HepG2 (cell line): ENCODE data around the gene KLHDC7A. TPM values are rescaled to one million over a fixed set of nuclear protein-coding genes. Genes with fewer than 3 reads are reported as not detected.

Experiments
- ATAC-seq: fragments of 200-7000 bp; cut with Tn5 transposase; 3 replicates; pipeline ENCODE4 v1.9.1; 2020; ENCODE audit warnings: mild to moderate bottlenecking, moderate library complexity
- BruUV-seq: library from RNA; stranded (reverse); fragments of 400-500 nt; replicated peaks from 2 replicates; lab custom pipeline; 2021; lab: Mats Ljungman, UMichigan
- CTCF ChIA-PET: fragments of 300-600 bp; formaldehyde crosslinking; extraction: SDS; loops from one replicate; lab custom pipeline; 2021; ENCODE audit warnings: low total read pairs, inconsistent platforms, low intra/inter-chr PET ratio; lab: Yijun Ruan, JAX
- POLR2A ChIA-PET: fragments of 350-600 bp; sonication (Branson Sonifier 250); formaldehyde crosslinking; loops from one replicate; lab custom pipeline; 2020; ENCODE audit warnings: antibody characterized with exemption, inconsistent platforms; lab: Yijun Ruan, JAX
- DNase-seq: peaks from one replicate; pipeline ENCODE4 v3.0.0-alpha.2; 2015; ENCODE audit warnings: low spot score
- FAIRE-seq: peaks from 3 replicates; lab custom pipeline; 2011; peaks lifted over from hg19 to GRCh38; lab: Jason Lieb, UNC
- H2AFZ ChIP-seq: one replicate; pipeline ENCODE4 v1.6.1; 2011; ENCODE audit warnings: low read length, inconsistent platforms
- H3K27ac ChIP-seq: fragments of 300-600 bp; 3 replicates; pipeline ENCODE4 v1.8.0; 2011; ENCODE audit warnings: mixed run types, mild to moderate bottlenecking, mixed read lengths, low read length, inconsistent platforms; ENCODE audit not compliant: insufficient read depth; ENCODE audit errors: extremely low read length
- H3K27me3 ChIP-seq, 2 experiments: fragments of 200-600 bp in 1 of 2; 2 replicates in 1 of 2; 3 replicates in 1 of 2; pipeline versions ENCODE4 v1.6.0 to v1.8.0; 2011; ENCODE audit warnings: low read length in 2 of 2, mild to moderate bottlenecking in 2 of 2, moderate library complexity in 2 of 2, inconsistent platforms in 1 of 2; ENCODE audit not compliant: insufficient read depth in 2 of 2, control insufficient read depth in 1 of 2
- H3K36me3 ChIP-seq, 2 experiments: fragments of 200-600 bp in 1 of 2; replicated peaks in 1 of 2; 2 replicates in 1 of 2; 3 replicates in 1 of 2; pipeline versions ENCODE4 v1.5.1 to v1.8.0; 2011; ENCODE audit warnings: low read length in 2 of 2, inconsistent platforms in 1 of 2; ENCODE audit not compliant: insufficient read depth in 2 of 2, control insufficient read depth in 1 of 2
- H3K4me1 ChIP-seq: 2 replicates; pipeline ENCODE4 v1.5.1; 2012; ENCODE audit warnings: low read length, inconsistent platforms; ENCODE audit not compliant: insufficient read depth
- H3K4me2 ChIP-seq: 2 replicates; pipeline ENCODE4 v1.6.0; 2011; ENCODE audit warnings: low read depth, low read length, inconsistent platforms
- H3K4me3 ChIP-seq, 3 experiments: fragments of 200-600 bp in 1 of 3; sonication (generic), shearing (Covaris generic) in 1 of 3; replicated peaks in 1 of 3; 2 replicates each; pipeline ENCODE4 v1.5.1; 2011 to 2016; ENCODE audit warnings: low read length in 3 of 3, inconsistent platforms in 2 of 3, low read depth in 2 of 3, mild to moderate bottlenecking in 2 of 3, control low read depth in 1 of 3, mixed read lengths in 1 of 3; ENCODE audit not compliant: insufficient read depth in 1 of 3
- H3K79me2 ChIP-seq: one replicate; pipeline ENCODE4 v1.6.1; 2011; ENCODE audit warnings: low read length, inconsistent platforms; ENCODE audit not compliant: insufficient read depth
- H3K9ac ChIP-seq: 2 replicates; pipeline ENCODE4 v1.6.0; 2011; ENCODE audit warnings: mild to moderate bottlenecking, low read depth, low read length, inconsistent platforms; ENCODE audit not compliant: insufficient read depth
- H3K9me3 ChIP-seq: 2 replicates; pipeline ENCODE4 v1.5.1; 2012; ENCODE audit warnings: mild to moderate bottlenecking, low read length
- H4K20me1 ChIP-seq: 2 replicates; pipeline ENCODE4 v1.6.0; 2011; ENCODE audit warnings: inconsistent platforms, mild to moderate bottlenecking, low read length, moderate library complexity; ENCODE audit not compliant: insufficient read depth
- HNRNPL ChIP-seq: fragments of 200-400 bp; formaldehyde crosslinking; IDR thresholded peaks from 2 replicates; pipeline ENCODE4 v1.6.1; 2017; ENCODE audit warnings: mild to moderate bottlenecking, low read depth, low read length
- RFX1 ChIP-seq: fragments of 450-650 bp; IDR thresholded peaks from 2 replicates; pipeline ENCODE4 v1.6.1; 2017
- SOX6 ChIP-seq, 2 experiments: fragments of 450-650 bp in 1 of 2; sonication (generic) in 1 of 2; formaldehyde crosslinking in 1 of 2; IDR thresholded peaks; 2 replicates each; pipeline versions ENCODE4 v1.4.0 to v1.6.1; 2017 to 2020; ENCODE audit warnings: antibody characterized with exemption in 1 of 2, mild to moderate bottlenecking in 1 of 2, missing genetic modification reagents in 1 of 2
- ZC3H13 ChIP-seq: sonication (generic); formaldehyde crosslinking; IDR thresholded peaks from 2 replicates; pipeline ENCODE4 v1.8.1; 2023; ENCODE audit warnings: mild to moderate bottlenecking, missing genetic modification reagents, moderate library complexity
- ZNF207 ChIP-seq: fragments of 450-650 bp; IDR thresholded peaks from 2 replicates; pipeline ENCODE4 v1.6.1; 2016; ENCODE audit warnings: antibody characterized with exemption, borderline replicate concordance
- WGBS: methylation state at CpG from one replicate; pipeline ENCODE4 v1.1.6; 2017; ENCODE audit warnings: low lambda C conversion rate; 5-methylcytosine and 5-hydroxymethylcytosine counted together
- in situ Hi-C: cut with HindIII; loops from 2 replicates; pipeline ENCODE4 v1.10.0; 2017; ENCODE audit warnings: low pct_unique_long_range_greater_than_20kb; ENCODE audit not compliant: extremely low pct_ligation_motif_present
- intact Hi-C: fragments of 100-400 bp; cut with micrococcal nuclease; formaldehyde crosslinking; loops from one replicate; pipeline ENCODE4 v1.10.0; 2022; ENCODE audit not compliant: unreplicated experiment
- polyA plus RNA-seq, 8 experiments: library from polyadenylated mRNA; depleted of rRNA in 3 of 8; stranded (reverse) in 7 of 8; unstranded in 1 of 8; fragments of >200 nt; fragmentation: Illumina TruSeq in 4 of 8; extraction: Trizol in 4 of 8; gene quantifications; 2 replicates each; pipeline versions ENCODE4 v1.2.1 to v1.2.3, GENCODE V29; 2011 to 2016; ENCODE audit warnings: low read depth in 4 of 8, missing spikeins in 1 of 8, mixed read lengths in 1 of 8; ENCODE audit not compliant: insufficient read depth in 1 of 8
- total RNA-seq, 5 experiments: library from RNA; depleted of rRNA; stranded (reverse); fragments of >200 nt; fragmentation: Illumina TruSeq; extraction: Trizol; gene quantifications; 2 replicates each; pipeline ENCODE4 v1.2.3, GENCODE V29; 2016; ENCODE audit warnings: low read depth in 1 of 5
- TF ChIP-seq, protein P1 (sequence below): sonication (generic); IDR thresholded peaks from 2 replicates; pipeline ENCODE4 v1.6.1; 2016; ENCODE audit warnings: low read depth, borderline replicate concordance
- TF ChIP-seq, protein P2 (sequence below): IDR thresholded peaks from 2 replicates; pipeline ENCODE4 v1.6.1; 2016; ENCODE audit warnings: missing compliant biosample characterization, missing genetic modification reagents, borderline replicate concordance
- TF ChIP-seq, protein P3 (sequence below): fragments of 450-650 bp; IDR thresholded peaks from 2 replicates; pipeline ENCODE4 v1.6.1; 2017; ENCODE audit warnings: mild to moderate bottlenecking
- TF ChIP-seq, protein P4 (sequence below): sonication (generic); formaldehyde crosslinking; IDR thresholded peaks from 2 replicates; pipeline ENCODE4 v1.5.0; 2020; ENCODE audit warnings: missing genetic modification reagents

KLHDC7A gene
- total and polyA plus RNA-seq, 2 of the 13 experiments (the other 11 are each of a cell fraction or from before 2014, with no cell fraction given), result 0.15 to 1.8 TPM

DNA sequence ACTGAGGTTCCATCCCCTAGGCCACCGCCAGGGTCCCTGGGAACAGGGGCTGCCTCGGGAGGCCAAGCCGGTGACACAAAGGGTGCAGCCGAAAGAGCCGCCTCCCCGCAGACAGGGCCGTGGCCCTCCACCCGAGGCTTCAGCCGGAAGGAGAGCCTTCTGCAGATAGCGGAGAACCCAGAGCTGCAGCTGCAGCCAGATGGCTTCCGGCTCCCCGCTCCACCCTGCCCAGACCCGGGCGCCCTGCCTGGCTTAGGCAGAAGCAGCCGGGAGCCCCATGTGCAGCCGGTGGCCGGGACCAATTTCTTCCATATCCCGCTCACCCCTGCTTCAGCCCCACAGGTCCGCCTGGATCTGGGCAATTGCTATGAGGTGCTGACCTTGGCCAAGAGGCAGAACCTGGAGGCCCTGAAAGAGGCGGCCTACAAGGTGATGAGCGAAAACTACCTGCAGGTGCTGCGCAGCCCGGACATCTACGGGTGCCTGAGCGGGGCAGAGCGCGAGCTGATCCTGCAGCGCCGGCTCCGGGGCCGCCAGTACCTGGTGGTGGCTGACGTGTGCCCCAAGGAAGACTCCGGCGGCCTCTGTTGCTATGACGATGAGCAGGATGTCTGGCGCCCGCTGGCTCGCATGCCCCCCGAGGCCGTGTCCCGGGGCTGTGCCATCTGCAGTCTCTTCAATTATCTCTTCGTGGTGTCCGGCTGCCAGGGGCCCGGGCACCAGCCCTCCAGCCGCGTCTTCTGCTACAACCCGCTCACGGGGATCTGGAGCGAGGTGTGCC, 1.4 kb downstream of the KLHDC7A start:
- Histone ChIP-seq H3K36me3 (no peaks in the 10 kb centered on the region), H3K9ac (no peak overlapping the region), H3K27ac (no peak overlapping the region), H4K20me1 (no peaks in the 10 kb centered on the region), H3K9me3 (no peaks in the 10 kb centered on the region), H3K4me3 (peak overlapping the region in 1 of 3 experiments; percentile 68; a peak in 1 of 6 replicates), H2AFZ (no peak overlapping the region), H3K79me2 (no peaks in the 10 kb centered on the region), H3K27me3 (no peaks in the 10 kb centered on the region), H3K4me2 (peak overlapping the region; percentile 86; the same call in 1 of the 2 replicates)
- ChIA-PET CTCF (no interaction called here), POLR2A (interaction anchor here (1.7 kb wide), 1 partner anchor 18 kb away, joined by 10 read pairs; no protein-coding TSS in a partner anchor)
- DNase-seq (no peak), ATAC-seq (no peak)
- 95% methylated on average over 16 of the region's 49 CpGs for WGBS
- in situ Hi-C loops, result no loop called here
- peak; percentile 35; the same call in 1 of the 2 replicates for TF ChIP-seq RFX1
- TF ChIP-seq, protein P1, sequence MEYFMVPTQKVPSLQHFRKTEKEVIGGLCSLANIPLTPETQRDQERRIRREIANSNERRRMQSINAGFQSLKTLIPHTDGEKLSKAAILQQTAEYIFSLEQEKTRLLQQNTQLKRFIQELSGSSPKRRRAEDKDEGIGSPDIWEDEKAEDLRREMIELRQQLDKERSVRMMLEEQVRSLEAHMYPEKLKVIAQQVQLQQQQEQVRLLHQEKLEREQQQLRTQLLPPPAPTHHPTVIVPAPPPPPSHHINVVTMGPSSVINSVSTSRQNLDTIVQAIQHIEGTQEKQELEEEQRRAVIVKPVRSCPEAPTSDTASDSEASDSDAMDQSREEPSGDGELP, result no peak
- TF ChIP-seq, all 625 proteins: peak for 1
- intact Hi-C loops, result no loop called here
- peaks cover 60% of the 10 kb centered on the region for H3K4me1 ChIP-seq
- BruUV-seq, result no TSS peak
- FAIRE-seq, result no peak

DNA sequence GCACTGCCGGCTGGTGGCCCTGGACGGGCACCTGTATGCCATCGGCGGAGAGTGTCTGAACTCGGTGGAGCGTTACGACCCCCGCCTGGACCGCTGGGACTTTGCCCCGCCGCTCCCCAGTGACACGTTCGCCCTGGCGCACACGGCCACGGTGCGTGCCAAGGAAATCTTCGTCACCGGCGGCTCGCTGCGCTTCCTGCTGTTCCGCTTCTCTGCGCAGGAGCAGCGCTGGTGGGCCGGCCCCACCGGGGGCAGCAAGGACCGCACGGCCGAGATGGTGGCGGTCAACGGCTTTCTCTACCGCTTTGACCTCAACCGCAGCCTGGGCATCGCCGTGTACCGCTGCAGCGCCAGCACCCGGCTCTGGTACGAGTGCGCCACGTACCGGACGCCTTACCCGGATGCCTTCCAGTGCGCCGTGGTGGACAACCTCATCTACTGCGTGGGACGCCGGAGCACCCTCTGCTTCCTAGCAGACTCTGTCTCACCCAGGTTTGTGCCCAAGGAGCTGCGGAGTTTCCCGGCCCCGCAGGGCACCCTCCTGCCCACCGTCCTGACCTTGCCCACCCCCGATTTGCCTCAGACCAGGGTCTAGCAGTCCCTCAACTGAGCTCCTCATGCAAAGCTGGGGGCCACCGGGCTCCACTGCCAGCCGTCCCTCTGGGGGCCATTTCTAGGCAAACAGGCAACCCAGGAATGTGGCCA, 2.1 kb downstream of the KLHDC7A start:
- no peak for ATAC-seq
- WGBS, result 97% methylated on average over 36 of the region's 57 CpGs
- TF ChIP-seq ZC3H13 (no peak), SOX6 (IDR thresholded peaks at IDR 0.05) (no peak), SOX6 (CRISPR knock-in tag; IDR thresholded peaks at IDR 0.05) (no peak), HNRNPL (no peak), ZNF207 (no peak)
- TF ChIP-seq, protein P2, sequence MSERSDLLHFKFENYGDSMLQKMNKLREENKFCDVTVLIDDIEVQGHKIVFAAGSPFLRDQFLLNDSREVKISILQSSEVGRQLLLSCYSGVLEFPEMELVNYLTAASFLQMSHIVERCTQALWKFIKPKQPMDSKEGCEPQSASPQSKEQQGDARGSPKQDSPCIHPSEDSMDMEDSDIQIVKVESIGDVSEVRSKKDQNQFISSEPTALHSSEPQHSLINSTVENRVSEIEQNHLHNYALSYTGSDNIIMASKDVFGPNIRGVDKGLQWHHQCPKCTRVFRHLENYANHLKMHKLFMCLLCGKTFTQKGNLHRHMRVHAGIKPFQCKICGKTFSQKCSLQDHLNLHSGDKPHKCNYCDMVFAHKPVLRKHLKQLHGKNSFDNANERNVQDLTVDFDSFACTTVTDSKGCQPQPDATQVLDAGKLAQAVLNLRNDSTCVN (CRISPR knock-in tag), result no peak
- TF ChIP-seq, protein P3, sequence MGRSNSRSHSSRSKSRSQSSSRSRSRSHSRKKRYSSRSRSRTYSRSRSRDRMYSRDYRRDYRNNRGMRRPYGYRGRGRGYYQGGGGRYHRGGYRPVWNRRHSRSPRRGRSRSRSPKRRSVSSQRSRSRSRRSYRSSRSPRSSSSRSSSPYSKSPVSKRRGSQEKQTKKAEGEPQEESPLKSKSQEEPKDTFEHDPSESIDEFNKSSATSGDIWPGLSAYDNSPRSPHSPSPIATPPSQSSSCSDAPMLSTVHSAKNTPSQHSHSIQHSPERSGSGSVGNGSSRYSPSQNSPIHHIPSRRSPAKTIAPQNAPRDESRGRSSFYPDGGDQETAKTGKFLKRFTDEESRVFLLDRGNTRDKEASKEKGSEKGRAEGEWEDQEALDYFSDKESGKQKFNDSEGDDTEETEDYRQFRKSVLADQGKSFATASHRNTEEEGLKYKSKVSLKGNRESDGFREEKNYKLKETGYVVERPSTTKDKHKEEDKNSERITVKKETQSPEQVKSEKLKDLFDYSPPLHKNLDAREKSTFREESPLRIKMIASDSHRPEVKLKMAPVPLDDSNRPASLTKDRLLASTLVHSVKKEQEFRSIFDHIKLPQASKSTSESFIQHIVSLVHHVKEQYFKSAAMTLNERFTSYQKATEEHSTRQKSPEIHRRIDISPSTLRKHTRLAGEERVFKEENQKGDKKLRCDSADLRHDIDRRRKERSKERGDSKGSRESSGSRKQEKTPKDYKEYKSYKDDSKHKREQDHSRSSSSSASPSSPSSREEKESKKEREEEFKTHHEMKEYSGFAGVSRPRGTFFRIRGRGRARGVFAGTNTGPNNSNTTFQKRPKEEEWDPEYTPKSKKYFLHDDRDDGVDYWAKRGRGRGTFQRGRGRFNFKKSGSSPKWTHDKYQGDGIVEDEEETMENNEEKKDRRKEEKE, result no peak
- TF ChIP-seq, protein P4, sequence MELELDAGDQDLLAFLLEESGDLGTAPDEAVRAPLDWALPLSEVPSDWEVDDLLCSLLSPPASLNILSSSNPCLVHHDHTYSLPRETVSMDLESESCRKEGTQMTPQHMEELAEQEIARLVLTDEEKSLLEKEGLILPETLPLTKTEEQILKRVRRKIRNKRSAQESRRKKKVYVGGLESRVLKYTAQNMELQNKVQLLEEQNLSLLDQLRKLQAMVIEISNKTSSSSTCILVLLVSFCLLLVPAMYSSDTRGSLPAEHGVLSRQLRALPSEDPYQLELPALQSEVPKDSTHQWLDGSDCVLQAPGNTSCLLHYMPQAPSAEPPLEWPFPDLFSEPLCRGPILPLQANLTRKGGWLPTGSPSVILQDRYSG (CRISPR knock-in tag), result no peak

More for the DNA sequence above, 2.1 kb downstream of the KLHDC7A start:
- Histone ChIP-seq H4K20me1 (no peaks in the 10 kb centered on the region), H3K4me2 (no peak overlapping the region), H3K9ac (no peak overlapping the region), H3K27ac (no peak overlapping the region), H2AFZ (no peak overlapping the region), H3K4me1 (peaks cover 65% of the 10 kb centered on the region), H3K79me2 (no peaks in the 10 kb centered on the region), H3K36me3 (no peaks in the 10 kb centered on the region), H3K27me3 (no peaks in the 10 kb centered on the region), H3K9me3 (no peaks in the 10 kb centered on the region), H3K4me3 (no peak overlapping the region)
- no peak for FAIRE-seq
- in situ Hi-C loops (no loop called here), intact Hi-C loops (no loop called here)
- POLR2A ChIA-PET, result no interaction called here
- CTCF ChIA-PET, result no interaction called here
- BruUV-seq, result no TSS peak
- no peak for DNase-seq
